ENCODE measurements around the gene CC2D2A. TPM values are rescaled to one million over a fixed set of nuclear protein-coding genes. Genes with fewer than 3 reads are reported as not detected.

The CC2D2A gene
- total RNA-seq, 1 donor from 2014 or later: 24.0 TPM

- Mint-ChIP-seq H3K36me3 (no peaks in the 10 kb centered on the region), H3K4me3 (no peak within 1 kb of the TSS), H3K27ac (no peak within 1 kb of the TSS), H3K9me3 (peaks cover 9% of the 10 kb centered on the region), H3K27me3 (ENCODE audit: low read depth) (peaks cover 2% of the 10 kb centered on the region), H3K4me1 (no peaks in the 10 kb centered on the region)
- no peak for TF ChIP-seq CTCF (IDR thresholded peaks at IDR 0.05; ENCODE audit: unreplicated experiment)
- no peak for DNase-seq (ENCODE audit: low spot score in 2 of 2, unreplicated experiment in 2 of 2)
Measured at GRCh38 chr4:15427701-15428100, 42.0 kb upstream of the CC2D2A start, which contains the start of gene C1QTNF7. C1QTNF7 (plus strand) TSS chr4:15428033; CDS start chr4:15435744, 7,711 bp downstream.

- H3K27me3 Mint-ChIP-seq (ENCODE audit: low read depth): peaks cover under 1% of the 10 kb centered on the region
- DNase-seq (ENCODE audit: low spot score in 2 of 2, unreplicated experiment in 2 of 2): no peak
- no peak overlapping the region for H3K4me3 Mint-ChIP-seq
- TF ChIP-seq CTCF (IDR thresholded peaks at IDR 0.05; ENCODE audit: unreplicated experiment): no peak
- peaks cover 9% of the 10 kb centered on the region for H3K9me3 Mint-ChIP-seq
- H3K27ac Mint-ChIP-seq: no peak overlapping the region
- no peaks in the 10 kb centered on the region for H3K4me1 Mint-ChIP-seq
- no peaks in the 10 kb centered on the region for H3K36me3 Mint-ChIP-seq
Measured at GRCh38 chr4:15428611-15429010, 41.1 kb upstream of the CC2D2A start.

- H3K27me3 Mint-ChIP-seq (ENCODE audit: low read depth): no peaks in the 10 kb centered on the region
- no peaks in the 10 kb centered on the region for H3K36me3 Mint-ChIP-seq
- H3K27ac Mint-ChIP-seq: no peak overlapping the region
- H3K4me1 Mint-ChIP-seq: peaks cover 24% of the 10 kb centered on the region
- H3K4me3 Mint-ChIP-seq: no peak overlapping the region
- peaks cover 9% of the 10 kb centered on the region for H3K9me3 Mint-ChIP-seq
- no peak for TF ChIP-seq CTCF (IDR thresholded peaks at IDR 0.05; ENCODE audit: unreplicated experiment)
- DNase-seq (ENCODE audit: low spot score in 2 of 2, unreplicated experiment in 2 of 2): no peak
Measured at GRCh38 chr4:15434091-15434490, 35.6 kb upstream of the CC2D2A start.

GRCh38 chr4:15434676-15435075, 35.0 kb upstream of the CC2D2A start:
- no peaks in the 10 kb centered on the region for H3K27me3 Mint-ChIP-seq (ENCODE audit: low read depth)
- peaks cover 24% of the 10 kb centered on the region for H3K4me1 Mint-ChIP-seq
- H3K9me3 Mint-ChIP-seq: peaks cover 9% of the 10 kb centered on the region

DNA sequence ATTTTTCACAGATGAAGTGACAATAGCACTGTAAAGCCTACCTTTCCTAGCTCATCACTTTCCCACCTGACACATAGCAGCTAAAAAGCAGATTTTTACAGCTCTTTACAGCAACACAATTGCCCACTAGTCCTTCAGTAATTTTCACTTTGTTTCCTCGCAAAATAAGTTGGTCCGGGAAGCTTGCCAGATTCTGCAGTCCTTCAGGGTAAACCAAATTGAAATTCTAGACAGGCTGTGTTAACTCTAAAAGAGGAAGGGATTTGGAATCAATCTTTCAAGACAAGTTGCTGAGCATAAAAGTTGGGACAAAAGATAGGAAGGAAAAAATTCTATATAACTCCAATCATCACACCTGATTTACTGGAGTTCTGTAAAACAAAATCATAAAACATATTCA, 33.2 kb upstream of the CC2D2A start:
- Mint-ChIP-seq H3K9me3 (peaks cover 5% of the 10 kb centered on the region), H3K27ac (no peak overlapping the region), H3K27me3 (ENCODE audit: low read depth) (no peaks in the 10 kb centered on the region), H3K36me3 (no peaks in the 10 kb centered on the region), H3K4me3 (no peak overlapping the region), H3K4me1 (peaks cover 24% of the 10 kb centered on the region)
- DNase-seq (ENCODE audit: low spot score in 2 of 2, unreplicated experiment in 2 of 2): peak in 1 of 2 experiments; percentile 48
- no peak for TF ChIP-seq CTCF (IDR thresholded peaks at IDR 0.05; ENCODE audit: unreplicated experiment)

More at GRCh38 chr4:15434676-15435075, 35.0 kb upstream of the CC2D2A start:
- DNase-seq (ENCODE audit: low spot score in 2 of 2, unreplicated experiment in 2 of 2): no peak
- Mint-ChIP-seq H3K36me3 (no peaks in the 10 kb centered on the region), H3K4me3 (no peak overlapping the region), H3K27ac (no peak overlapping the region)
- TF ChIP-seq CTCF (IDR thresholded peaks at IDR 0.05; ENCODE audit: unreplicated experiment): no peak

Measured in mesothelial cell of epicardium (in vitro differentiated cells).